ENCODE data around the gene G2E3.
"Not testable (repeated sequence)": the region's sequence is repeated elsewhere in the genome, so short reads cannot be mapped to it uniquely, and the experiment has no call there.

G2E3 gene, protein sequence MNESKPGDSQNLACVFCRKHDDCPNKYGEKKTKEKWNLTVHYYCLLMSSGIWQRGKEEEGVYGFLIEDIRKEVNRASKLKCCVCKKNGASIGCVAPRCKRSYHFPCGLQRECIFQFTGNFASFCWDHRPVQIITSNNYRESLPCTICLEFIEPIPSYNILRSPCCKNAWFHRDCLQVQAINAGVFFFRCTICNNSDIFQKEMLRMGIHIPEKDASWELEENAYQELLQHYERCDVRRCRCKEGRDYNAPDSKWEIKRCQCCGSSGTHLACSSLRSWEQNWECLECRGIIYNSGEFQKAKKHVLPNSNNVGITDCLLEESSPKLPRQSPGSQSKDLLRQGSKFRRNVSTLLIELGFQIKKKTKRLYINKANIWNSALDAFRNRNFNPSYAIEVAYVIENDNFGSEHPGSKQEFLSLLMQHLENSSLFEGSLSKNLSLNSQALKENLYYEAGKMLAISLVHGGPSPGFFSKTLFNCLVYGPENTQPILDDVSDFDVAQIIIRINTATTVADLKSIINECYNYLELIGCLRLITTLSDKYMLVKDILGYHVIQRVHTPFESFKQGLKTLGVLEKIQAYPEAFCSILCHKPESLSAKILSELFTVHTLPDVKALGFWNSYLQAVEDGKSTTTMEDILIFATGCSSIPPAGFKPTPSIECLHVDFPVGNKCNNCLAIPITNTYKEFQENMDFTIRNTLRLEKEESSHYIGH

DNA sequence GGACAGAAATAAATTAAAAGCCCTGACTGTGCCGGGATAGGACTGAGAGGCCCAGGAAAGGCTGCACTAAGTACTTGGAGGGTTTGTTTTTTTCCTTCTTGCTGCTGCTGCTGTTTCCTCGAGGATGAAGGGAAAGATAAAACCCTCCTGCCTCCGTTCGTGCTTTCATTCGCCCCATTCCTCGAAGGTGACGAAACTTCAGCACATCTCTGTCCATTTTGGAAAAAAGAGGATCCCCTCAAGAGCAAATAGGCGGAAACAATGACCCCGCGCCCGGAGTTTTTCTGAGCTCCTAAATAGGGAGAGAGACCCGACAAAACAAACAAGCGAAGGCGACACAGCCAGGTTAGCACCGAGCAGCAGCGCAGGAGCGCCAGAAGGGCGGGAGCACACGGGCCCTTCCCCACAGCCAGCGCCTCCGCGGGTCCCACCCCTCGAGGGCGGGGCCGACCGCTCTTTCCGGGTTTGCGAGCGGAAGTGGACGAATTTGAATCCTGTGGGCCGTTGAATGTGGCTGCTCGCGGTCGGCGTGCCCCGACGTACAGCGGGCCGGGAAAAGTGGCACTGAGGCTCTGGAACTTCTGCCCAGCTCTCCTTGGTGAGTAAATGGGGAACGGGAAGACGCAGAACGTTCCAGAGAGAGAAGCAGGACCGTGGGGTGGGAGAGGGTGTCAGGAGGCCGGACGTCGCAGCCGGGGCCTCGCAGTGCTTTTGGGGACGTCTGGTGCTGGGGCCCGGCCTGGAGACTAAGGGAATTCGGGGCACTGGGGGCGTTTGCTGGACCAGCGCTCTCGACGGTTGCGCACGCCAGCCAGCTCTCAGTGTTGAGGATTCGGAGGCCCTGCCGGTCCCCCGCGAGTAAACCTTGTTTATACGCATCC lies at the start of gene G2E3:
TSS of gene G2E3 (plus strand) at position 484 of the 881 bp plus-strand sequence. CDS start 21,922 bp downstream, outside the sequence.
- DNase-seq = peak; percentile 5 to 85 (median 70)

DNA sequence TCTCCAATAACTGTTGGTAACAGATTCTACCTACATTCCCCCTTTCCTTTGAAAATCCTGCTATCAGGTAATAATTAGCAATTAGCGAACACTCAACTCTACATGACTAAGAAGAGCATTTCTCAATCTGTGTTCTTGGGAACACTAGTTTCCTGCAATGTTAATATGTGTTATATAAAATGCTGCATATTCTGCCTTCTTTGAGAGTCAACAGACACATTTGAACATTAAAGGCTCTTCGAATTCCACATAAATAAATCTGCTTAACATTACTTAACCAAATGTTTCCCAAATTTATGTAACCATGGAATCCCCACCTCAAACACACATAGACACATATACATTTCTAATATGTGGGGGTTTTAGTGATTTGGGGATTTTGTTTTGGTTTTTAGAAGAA lies 41.2 kb upstream of the G2E3 start:
- no peak for DNase-seq

DNA sequence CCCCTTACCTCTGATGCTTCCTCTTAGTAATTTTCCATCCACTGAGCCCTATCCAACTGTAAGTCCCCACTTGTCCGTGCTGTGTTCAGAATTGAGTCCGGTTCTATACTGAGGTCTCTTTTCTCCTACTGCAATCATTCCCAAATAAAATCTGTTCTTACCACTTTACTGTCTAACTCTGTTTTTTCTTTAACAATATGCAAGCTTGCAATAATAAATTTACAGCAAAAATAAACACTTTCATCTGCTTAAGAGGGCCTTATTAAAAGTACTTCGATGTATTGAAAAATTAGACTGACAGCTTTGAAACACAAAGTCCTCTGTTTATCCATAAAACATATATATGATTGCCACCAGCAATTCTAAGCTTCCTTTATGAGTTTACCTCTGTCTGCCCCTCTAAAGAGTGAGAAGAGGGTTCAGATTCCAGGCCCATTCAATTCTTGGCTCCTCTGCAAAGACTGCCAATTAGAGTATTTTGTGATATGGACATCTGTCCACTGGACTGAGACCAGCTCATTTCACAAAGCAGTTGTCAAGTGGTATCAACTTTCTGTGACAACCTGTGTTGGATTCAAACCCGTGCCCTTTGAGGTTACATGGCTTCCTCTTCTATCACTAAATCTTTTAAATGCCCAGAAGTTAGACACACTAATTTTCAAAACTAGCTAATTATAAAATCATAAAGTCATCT lies 39.9 kb upstream of the G2E3 start:
- DNase-seq = no peak

DNA sequence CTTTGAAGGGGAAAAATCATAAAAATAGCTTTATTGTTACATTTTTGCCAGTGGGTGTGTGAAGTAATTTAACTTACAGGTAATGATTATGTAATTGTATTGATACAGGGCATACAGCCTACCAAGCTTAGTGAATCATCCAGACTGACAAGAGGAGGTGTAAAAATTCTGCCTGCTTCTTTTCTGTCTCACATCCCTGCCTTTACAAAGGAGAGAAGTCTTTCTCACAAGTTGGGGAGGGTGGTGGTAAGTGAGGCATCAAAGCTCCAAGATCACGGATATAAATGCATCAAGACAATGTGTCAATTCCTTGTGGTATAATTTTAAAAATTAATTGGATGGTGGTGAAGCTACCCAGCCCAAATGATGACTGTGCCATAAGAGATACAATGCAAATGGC lies 39.0 kb upstream of the G2E3 start:
- DNase-seq = no peak

DNA sequence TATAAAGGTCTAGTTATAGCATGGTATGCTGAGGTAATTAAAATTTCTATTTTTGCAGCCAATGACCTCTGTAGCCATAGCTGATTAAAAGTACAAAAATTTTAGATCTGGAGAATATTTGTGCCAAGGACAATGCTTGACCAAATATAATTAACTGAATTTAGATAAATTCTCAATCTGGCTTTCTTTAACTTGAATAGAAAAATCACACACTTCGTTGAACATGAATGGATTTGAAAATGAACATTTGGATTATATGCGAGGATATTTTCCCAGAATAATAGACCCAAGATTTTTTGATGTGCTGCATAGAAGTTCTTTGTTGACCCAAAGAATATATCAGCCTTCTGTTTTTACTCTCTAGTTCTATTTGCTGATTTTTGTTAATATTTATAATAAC lies 38.4 kb upstream of the G2E3 start:
- DNase-seq = no peak

DNA sequence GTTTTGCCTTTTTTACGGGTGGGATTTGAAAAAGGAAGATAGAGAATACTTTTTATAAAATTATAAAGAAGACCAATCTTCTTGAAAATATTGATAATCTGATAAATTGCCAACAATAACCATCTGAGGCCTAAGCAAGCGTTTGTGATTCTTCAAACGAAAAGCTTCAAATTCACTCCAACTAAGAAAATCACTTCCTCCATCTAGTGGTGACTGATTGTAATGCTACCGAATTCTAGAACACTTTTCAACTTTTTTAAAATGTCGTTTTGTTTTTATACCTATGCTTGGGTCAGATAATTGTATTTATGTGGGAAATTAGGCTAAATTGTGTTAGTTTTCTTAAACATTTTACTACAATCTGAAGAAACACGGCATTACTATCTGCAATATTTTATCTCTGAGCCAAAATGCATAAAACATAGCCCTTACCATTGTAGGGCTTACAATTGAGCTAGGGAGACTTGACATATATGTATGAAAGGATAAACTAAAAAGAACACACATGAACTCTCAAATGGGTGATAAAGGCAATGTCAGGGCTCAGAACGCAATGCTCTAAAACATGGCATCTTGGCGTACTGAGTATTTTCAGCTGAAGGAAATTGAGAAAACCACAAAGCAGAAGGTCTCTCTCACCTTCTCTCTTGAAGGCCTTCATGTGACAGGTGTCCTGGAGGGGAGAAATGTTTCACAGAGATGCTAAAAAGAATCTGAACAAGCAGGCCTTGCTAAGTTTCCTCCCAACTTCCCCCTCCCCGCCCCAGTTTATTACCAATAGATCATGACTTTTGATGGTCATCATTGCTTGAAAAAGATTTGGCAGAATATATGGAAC lies 36.8 kb upstream of the G2E3 start:
- DNase-seq = no peak

DNA sequence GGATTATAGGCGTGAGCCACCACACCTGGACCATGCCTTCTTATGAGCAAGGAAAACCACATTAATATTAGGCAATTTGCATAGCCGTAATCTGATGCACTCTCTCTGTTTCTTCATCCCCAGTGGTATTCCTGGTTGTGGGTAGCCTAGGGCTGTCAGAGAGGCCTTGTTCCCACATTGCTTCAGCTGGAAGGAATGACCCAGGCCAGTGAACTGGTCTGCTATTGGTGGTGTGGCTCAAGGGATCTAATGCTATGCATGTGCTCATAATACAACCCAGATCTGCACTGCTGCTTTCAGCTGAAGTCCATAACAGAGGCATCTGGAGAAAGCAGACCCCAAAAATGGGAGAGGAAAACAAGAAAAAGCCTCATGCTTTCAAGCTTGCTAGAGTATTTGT lies 33.1 kb upstream of the G2E3 start:
- no peak for DNase-seq

DNA sequence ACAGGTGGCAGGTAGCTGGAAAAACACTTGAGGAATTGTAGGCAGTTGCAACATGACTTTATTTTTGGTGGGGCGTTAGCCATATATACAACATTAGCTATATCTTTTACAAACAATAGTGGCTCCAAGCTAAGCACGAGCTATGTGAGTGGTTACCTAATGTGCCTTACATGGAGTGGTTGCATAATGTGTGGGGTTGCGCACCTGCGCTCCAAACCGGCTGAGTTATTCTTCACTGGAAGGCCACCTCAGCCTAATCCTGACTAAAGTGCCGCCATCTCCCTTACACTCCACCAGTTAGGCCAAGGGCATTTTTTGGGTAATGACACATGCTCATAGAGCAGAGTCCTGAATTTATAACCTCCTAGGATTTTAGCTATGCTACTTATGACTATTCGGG lies 31.8 kb upstream of the G2E3 start:
- DNase-seq = no peak

DNA sequence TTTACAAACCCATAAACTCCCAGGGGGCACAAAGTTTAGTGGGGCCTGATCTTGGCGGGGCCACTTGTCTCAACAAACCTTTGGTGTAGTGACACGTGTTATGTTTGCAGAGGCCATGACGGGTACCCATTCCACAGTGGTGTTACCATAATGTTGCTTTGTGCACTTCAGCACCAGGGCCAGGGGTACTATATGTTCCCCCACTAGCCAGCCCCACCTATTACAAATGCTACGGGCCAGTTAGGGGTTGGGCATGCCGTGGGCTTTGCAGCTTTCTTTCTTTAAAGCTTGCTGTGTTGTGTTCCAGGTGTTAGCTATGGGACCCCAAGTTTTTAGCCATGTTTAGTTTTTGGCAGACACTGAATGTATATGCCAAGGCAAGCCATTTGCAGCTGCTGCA lies 30.8 kb upstream of the G2E3 start:
- no peak for DNase-seq

DNA sequence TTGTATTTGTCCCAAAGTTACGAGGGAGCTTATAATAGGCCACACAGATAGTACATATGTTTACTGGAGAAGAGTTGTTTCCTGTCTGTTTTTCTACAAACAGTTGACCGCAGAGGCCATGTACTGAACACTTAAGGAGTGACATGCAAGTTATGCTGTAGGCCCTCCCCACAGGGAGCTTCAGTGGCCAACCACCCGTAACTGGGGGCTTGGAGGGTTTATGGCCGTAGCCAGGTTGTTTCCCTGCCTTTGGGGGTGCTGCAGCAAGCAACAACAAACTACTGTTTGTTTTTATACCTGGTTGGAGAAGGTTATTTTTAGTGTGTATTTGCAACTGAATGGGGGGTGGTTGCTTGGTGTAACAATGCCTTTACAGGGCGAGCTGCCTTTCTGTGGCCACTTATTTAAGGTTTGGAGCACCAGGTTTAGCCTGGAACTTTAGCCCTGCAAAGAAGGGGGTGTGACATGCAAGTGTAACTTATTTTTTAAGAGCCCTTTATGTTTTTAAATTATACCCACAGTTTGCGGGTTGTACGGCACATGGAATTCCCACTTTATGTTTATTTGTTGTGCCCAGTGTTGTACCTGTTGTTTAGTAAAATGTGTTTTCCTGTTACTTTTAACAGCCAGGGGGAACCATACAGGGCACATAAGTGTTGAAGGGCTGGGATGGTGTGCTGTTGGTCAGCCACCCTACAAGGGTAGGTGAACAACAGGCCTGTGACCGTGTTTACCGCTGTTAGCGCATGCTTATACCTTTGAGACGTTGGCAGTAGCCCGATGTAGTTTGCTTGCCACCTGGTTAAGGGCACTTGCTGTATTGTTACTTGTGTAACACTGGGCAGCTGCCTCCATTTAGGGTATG lies 29.9 kb upstream of the G2E3 start:
- no peak for DNase-seq

DNA sequence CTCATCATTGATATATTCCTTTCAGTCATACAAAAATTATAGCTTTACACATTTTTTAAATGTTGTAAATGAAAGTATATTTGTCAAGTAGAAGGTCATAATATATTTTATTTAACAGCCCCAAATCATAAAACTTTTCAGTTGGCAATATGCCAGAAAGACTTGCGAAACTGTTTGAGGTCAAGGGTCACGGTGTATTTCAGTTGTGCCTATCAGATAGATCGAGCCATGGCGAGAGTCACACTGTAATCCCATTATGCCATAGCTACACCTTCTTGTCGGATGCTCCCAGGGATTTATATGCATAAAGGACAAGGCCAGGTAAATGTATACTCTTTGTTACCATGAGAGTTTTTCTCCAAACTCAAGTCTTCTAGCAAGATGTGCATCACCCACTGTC lies 26.7 kb upstream of the G2E3 start:
- no peak for DNase-seq

DNA sequence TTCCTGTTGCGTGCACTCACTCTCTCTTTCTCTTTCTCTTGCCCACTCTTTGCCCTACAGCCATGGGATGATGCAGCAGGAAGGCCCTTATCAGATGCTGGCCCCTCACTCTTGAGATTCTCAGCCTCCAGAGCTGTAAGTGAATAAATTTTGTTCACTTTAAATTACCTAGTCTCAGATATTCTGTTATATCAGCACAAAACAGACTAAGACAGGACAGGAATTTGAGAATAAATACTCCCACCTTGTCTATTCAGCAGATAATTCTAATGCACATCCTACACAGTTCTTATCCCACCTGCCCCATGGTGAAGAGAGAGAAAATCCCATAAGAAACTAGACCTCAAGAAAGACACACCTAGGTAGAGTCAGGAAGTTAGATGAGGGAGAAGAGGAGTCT lies 25.8 kb upstream of the G2E3 start:
- no peak for DNase-seq

DNA sequence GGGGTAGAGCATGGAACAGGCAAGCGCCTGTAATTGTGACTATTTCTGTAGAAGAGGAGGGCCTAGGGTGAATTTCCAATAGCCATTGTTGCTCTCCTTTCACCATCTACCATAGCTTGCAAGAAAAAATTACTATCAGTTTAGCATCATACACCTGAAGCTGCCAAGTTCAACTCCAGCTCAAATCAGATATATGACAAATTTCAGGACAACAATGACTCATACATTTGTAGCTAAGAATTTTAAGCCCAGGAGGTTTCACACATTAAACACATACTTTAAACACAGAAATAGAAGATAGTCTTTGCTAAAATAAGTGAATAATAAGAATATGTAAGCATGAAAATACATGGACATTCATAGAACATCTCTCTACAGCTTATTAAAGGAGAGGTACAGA lies 17.6 kb upstream of the G2E3 start:
- no peak for DNase-seq

DNA sequence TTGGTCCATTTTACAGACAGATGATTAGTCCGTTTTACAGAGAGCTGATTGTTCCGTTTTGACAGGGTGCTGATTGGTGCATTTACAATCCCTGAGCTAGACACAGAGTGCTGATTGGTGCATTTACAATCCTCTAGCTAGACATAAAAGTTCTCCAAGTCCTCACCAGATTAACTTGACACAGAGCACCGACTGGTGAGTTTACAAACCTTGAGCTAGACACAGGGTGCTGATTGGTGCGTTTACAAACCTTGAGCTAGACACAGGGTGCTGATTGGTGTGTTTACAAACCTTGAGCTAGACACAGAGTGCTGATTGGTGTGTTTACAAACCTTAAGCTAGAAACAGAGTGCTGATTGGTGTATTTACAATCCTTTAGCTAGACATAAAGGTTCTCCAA lies 12.2 kb upstream of the G2E3 start:
- not testable (repeated sequence) for DNase-seq

DNA sequence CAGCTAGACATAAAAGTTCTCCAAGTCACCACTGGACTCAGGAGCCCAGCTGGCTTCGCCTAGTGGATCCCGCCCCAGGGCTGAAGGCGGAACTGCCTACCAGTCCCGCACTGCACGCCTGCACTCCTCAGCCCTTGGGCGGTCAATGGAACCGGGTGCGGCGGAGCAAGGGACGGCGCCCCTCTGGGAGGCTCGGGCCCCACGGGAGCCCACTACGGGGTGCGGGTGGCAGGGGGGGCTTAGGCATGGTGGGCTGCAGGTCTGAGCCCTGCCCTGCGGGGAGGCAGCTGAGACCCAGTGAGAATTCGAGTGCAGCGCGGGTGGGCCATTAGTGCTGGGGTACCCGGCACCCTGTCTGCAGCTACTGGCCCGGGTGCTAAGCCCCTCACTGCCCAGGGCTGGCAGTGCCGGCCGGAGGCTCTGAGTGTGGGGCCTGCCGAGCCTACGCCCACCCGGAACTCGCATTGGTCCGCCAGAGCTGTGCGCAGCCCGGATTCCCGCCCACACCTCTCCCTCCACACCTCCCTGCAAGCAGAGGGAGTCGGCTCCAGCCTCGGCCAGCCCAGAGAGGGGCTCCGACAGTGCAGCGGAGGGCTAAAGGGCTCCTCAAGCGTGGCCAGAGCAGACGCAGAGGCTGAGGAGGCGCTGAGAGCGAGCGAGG lies 11.4 kb upstream of the G2E3 start:
- no peak for DNase-seq

DNA sequence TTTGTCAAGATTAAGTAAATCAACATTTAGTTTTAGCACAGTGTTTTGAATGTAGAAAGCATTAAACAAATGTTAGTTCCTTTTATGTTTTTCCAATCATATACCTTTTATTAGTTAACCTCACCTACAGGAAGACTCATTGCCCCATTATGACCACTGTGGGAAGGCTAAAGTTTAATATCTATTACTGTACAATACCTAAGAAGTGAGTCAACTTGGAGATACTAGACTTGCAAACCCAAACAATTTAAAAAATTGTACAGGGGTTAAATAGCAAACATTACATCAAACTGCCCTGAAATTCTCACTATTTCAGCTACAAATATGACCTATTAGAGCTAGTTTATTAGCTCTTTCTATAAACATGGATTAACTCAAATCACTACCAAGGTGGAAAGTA lies 8.6 kb upstream of the G2E3 start:
- no peak for DNase-seq

DNA sequence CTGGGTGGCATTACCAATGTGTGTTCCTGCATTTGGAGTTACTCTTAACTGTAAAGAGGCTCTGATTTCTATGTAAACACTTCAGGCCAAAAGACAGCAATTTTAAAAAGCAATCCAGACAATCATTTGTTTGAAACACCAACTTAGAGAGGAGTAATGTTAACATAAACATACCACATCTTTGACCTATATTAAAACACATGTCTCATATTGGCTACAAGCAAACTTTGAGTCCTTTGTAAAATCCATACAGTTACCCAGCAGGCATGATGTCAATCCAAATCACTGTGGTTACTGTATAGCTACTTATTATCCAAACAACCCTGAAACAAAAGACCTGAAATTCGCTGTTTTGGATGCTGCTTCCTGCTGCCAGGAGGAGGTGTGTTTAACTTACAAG lies 7.5 kb upstream of the G2E3 start:
- no peak for DNase-seq

DNA sequence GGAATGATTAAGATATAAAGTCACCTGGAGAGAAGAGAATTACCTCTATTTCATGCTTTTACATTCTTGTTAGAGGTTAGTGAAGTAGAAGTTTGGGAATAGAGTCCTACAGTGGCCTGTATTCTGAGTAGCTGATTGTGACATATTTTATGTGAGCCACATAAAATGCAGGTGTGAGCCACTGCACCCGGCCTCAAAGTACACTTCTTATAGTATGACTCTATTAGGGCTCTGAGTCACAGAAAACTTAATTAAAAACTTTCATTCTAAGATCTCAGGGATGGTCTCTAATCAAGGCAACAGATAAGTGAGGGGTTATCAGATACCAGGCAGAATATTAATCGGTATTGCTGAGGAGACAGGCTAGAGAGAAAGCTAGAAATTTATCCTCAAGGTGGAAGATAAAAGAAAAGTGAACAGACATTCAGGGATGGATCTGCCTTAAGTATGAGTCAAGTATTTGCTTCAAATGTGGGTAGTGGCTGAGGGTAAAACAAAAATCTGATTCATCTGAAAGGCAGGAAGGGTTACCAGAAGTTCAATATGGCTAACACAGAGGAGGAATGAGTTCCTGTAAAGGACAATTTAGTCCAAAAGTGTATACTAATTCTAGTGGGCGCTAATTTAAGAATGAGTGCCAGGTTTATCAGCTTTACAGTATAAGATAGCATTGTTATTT lies 5.5 kb upstream of the G2E3 start:
- no peak for DNase-seq

DNA sequence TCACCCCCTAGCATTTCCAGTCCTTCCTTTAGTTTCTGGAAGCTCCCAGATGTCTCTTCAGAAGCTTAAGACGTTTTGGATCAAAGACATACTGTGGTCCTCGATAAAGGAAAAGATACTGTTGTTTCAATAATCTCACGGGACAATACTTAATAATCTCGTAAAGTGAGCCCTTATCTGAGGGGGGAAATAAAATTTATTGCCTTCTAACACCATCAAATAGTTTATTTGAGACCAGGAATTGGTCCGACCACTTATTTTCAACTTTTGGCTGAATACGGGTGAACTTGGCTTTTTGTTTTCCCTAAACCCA lies 640 bp upstream of the G2E3 start:
- no peak for DNase-seq

All from C1 segment of cervical spinal cord (tissue), 14 donors.